Measurements from ENCODE around the gene KIF19.

KIF19 gene

GRCh38 chr17:74295625-74296547 lies 30.1 kb upstream of the KIF19 start:
- Mint-ChIP-seq H3K36me3 (ENCODE audit: low read depth) (no peaks in the 10 kb centered on the region), H3K4me1 (peaks cover 30% of the 10 kb centered on the region), H3K27ac (no peak overlapping the region), H3K27me3 (peaks cover 11% of the 10 kb centered on the region), H3K4me3 (no peak overlapping the region), H3K9me3 (peaks cover 4% of the 10 kb centered on the region)
- ATAC-seq: no peak
- DNase-seq: no peak

- ATAC-seq (no peak), DNase-seq (peak; percentile 41)
- Mint-ChIP-seq H3K36me3 (ENCODE audit: low read depth) (no peaks in the 10 kb centered on the region), H3K27me3 (peaks cover 11% of the 10 kb centered on the region), H3K4me1 (peaks cover 33% of the 10 kb centered on the region), H3K27ac (no peak overlapping the region), H3K4me3 (peak overlapping the region; percentile 4), H3K9me3 (peaks cover 4% of the 10 kb centered on the region)
Measured at GRCh38 chr17:74296548-74296936, 29.5 kb upstream of the KIF19 start.

- H3K36me3 Mint-ChIP-seq (ENCODE audit: low read depth): no peaks in the 10 kb centered on the region
- peak overlapping the region; percentile 57 for H3K27ac Mint-ChIP-seq
- H3K27me3 Mint-ChIP-seq: peaks cover 11% of the 10 kb centered on the region
- peaks cover 4% of the 10 kb centered on the region for H3K9me3 Mint-ChIP-seq
- peak overlapping the region; percentile 24 for H3K4me3 Mint-ChIP-seq
- ATAC-seq: peak; percentile 99
- H3K4me1 Mint-ChIP-seq: peaks cover 33% of the 10 kb centered on the region
- DNase-seq: peak; percentile 54
Measured at GRCh38 chr17:74297941-74298340, 28.1 kb upstream of the KIF19 start.

GRCh38 chr17:74298778-74299177 lies 27.2 kb upstream of the KIF19 start:
- Mint-ChIP-seq H3K9me3 (peaks cover 4% of the 10 kb centered on the region), H3K36me3 (ENCODE audit: low read depth) (no peaks in the 10 kb centered on the region), H3K4me3 (no peak overlapping the region), H3K4me1 (peaks cover 33% of the 10 kb centered on the region), H3K27ac (no peak overlapping the region), H3K27me3 (peaks cover 11% of the 10 kb centered on the region)
- no peak for DNase-seq
- no peak for ATAC-seq

GRCh38 chr17:74299226-74300009 lies 26.6 kb upstream of the KIF19 start:
- H3K36me3 Mint-ChIP-seq (ENCODE audit: low read depth): no peaks in the 10 kb centered on the region
- H3K9me3 Mint-ChIP-seq: peaks cover 4% of the 10 kb centered on the region
- no peak overlapping the region for H3K27ac Mint-ChIP-seq
- H3K4me1 Mint-ChIP-seq: peaks cover 33% of the 10 kb centered on the region
- H3K4me3 Mint-ChIP-seq: no peak overlapping the region
- DNase-seq: no peak
- H3K27me3 Mint-ChIP-seq: peaks cover 11% of the 10 kb centered on the region
- ATAC-seq: no peak

- H3K27ac Mint-ChIP-seq: no peak overlapping the region
- ATAC-seq: no peak
Measured at GRCh38 chr17:74303305-74303704, 22.7 kb upstream of the KIF19 start.

GRCh38 chr17:74304184-74304583 lies 21.8 kb upstream of the KIF19 start:
- no peak for ATAC-seq
- Mint-ChIP-seq H3K27ac (no peak overlapping the region), H3K4me1 (peaks cover 16% of the 10 kb centered on the region)

More at GRCh38 chr17:74303305-74303704, 22.7 kb upstream of the KIF19 start:
- no peak for DNase-seq
- Mint-ChIP-seq H3K4me3 (no peak overlapping the region), H3K9me3 (no peaks in the 10 kb centered on the region), H3K36me3 (ENCODE audit: low read depth) (no peaks in the 10 kb centered on the region), H3K27me3 (peaks cover 15% of the 10 kb centered on the region), H3K4me1 (peaks cover 23% of the 10 kb centered on the region)

GRCh38 chr17:74305865-74306654 lies 20.0 kb upstream of the KIF19 start:
- Mint-ChIP-seq H3K4me3 (no peak overlapping the region), H3K4me1 (peaks cover 13% of the 10 kb centered on the region), H3K27me3 (peaks cover 18% of the 10 kb centered on the region), H3K9me3 (no peaks in the 10 kb centered on the region), H3K27ac (no peak overlapping the region), H3K36me3 (ENCODE audit: low read depth) (no peaks in the 10 kb centered on the region)
- peak; percentile 44 for ATAC-seq
- DNase-seq: no peak

More at GRCh38 chr17:74304184-74304583, 21.8 kb upstream of the KIF19 start:
- DNase-seq: no peak
- no peaks in the 10 kb centered on the region for H3K9me3 Mint-ChIP-seq
- peaks cover 22% of the 10 kb centered on the region for H3K27me3 Mint-ChIP-seq
- no peaks in the 10 kb centered on the region for H3K36me3 Mint-ChIP-seq (ENCODE audit: low read depth)
- H3K4me3 Mint-ChIP-seq: no peak overlapping the region

- Mint-ChIP-seq H3K27me3 (peaks cover 18% of the 10 kb centered on the region), H3K4me1 (peaks cover 10% of the 10 kb centered on the region), H3K4me3 (no peak overlapping the region), H3K36me3 (ENCODE audit: low read depth) (no peaks in the 10 kb centered on the region), H3K9me3 (no peaks in the 10 kb centered on the region), H3K27ac (no peak overlapping the region)
- ATAC-seq (no peak), DNase-seq (no peak)
Measured at GRCh38 chr17:74307984-74308773, 17.8 kb upstream of the KIF19 start.

GRCh38 chr17:74309902-74310301 lies 16.1 kb upstream of the KIF19 start:
- no peak overlapping the region for H3K4me3 Mint-ChIP-seq
- DNase-seq (no peak), ATAC-seq (no peak)
- H3K9me3 Mint-ChIP-seq: no peaks in the 10 kb centered on the region
- H3K27ac Mint-ChIP-seq: no peak overlapping the region
- H3K27me3 Mint-ChIP-seq: peaks cover 16% of the 10 kb centered on the region
- no peaks in the 10 kb centered on the region for H3K36me3 Mint-ChIP-seq (ENCODE audit: low read depth)
- peaks cover 10% of the 10 kb centered on the region for H3K4me1 Mint-ChIP-seq

GRCh38 chr17:74314877-74315276 lies 11.1 kb upstream of the KIF19 start:
- no peaks in the 10 kb centered on the region for H3K4me1 Mint-ChIP-seq
- ATAC-seq: no peak
- H3K4me3 Mint-ChIP-seq: no peak overlapping the region
- peaks cover 2% of the 10 kb centered on the region for H3K27me3 Mint-ChIP-seq
- DNase-seq: no peak
- H3K27ac Mint-ChIP-seq: no peak overlapping the region
- no peaks in the 10 kb centered on the region for H3K9me3 Mint-ChIP-seq
- no peaks in the 10 kb centered on the region for H3K36me3 Mint-ChIP-seq (ENCODE audit: low read depth)

- no peak for DNase-seq
- no peak for ATAC-seq
- Mint-ChIP-seq H3K27ac (no peak overlapping the region), H3K4me3 (no peak overlapping the region), H3K36me3 (ENCODE audit: low read depth) (no peaks in the 10 kb centered on the region), H3K9me3 (no peaks in the 10 kb centered on the region), H3K27me3 (no peaks in the 10 kb centered on the region), H3K4me1 (no peaks in the 10 kb centered on the region)
Measured at GRCh38 chr17:74316220-74316619, 9.8 kb upstream of the KIF19 start.

- DNase-seq (no peak), ATAC-seq (no peak)
- H3K4me3 Mint-ChIP-seq: no peak overlapping the region
- no peaks in the 10 kb centered on the region for H3K9me3 Mint-ChIP-seq
- H3K4me1 Mint-ChIP-seq: no peaks in the 10 kb centered on the region
- no peaks in the 10 kb centered on the region for H3K36me3 Mint-ChIP-seq (ENCODE audit: low read depth)
- no peak overlapping the region for H3K27ac Mint-ChIP-seq
- H3K27me3 Mint-ChIP-seq: peaks cover 3% of the 10 kb centered on the region
Measured at GRCh38 chr17:74317071-74317470, 9.0 kb upstream of the KIF19 start.

- Mint-ChIP-seq H3K36me3 (ENCODE audit: low read depth) (no peaks in the 10 kb centered on the region), H3K4me3 (no peak overlapping the region), H3K27me3 (peaks cover 11% of the 10 kb centered on the region), H3K9me3 (no peaks in the 10 kb centered on the region), H3K27ac (no peak overlapping the region), H3K4me1 (no peaks in the 10 kb centered on the region)
- no peak for DNase-seq
- no peak for ATAC-seq
Measured at GRCh38 chr17:74318391-74318790, 7.6 kb upstream of the KIF19 start.

All from activated naive CD8-positive, alpha-beta T cell treated with anti-CD3 and anti-CD28 coated beads, Interleukin-2, amount 50 U/mL, for 24 hours (primary cell).